ENCODE measurements around the gene KIRREL3. TPM values are rescaled to one million over a fixed set of nuclear protein-coding genes. Genes with fewer than 3 reads are reported as not detected.

KIRREL3 gene
- total and polyA plus RNA-seq, 2 of the 8 experiments (the other 6 are each of a cell fraction or from before 2014, with no cell fraction given), result 0.29 to 0.32 TPM

DNA sequence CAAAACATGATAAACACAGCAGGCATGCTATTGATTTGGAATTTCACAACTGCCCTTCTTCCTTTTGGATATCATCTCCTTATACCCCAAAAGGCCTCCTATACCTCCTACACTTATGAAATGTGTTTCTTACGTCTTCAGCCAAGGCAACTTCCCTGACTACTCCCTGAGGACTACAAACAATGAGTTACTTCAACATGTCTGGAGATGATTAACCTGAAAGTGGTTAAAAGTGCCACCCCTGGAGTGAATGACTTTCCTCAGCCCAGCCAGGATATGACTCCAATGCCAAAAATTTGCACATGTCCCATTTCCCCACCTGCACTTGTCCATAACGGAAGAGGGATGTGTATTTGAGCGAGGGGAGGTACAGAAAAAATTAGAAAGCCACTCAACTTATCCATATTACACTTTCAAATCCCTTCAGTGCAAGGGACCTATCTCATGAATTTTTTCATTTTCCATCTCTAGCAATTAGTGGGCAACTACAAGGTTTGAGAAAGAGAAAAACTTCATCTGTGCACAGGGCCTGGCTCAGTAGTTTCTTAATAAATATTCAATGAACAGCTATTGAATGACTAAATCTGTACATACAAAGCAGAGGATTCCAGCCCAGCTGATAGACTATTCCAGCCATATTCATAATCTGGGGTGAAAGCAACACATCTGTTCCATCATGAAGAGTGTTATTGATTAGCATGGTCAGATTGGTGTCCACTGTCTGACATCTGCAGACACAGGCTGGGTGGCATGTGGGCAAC lies 36.8 kb downstream of the KIRREL3 start:
- Histone ChIP-seq H3K4me2 (ENCODE audit: insufficient read depth in 1 of 2, low read depth in 2 of 2, low read length in 2 of 2) (no peak overlapping the region), H2AK5ac (ENCODE audit: low read depth, low read length) (no peak overlapping the region), H2BK15ac (ENCODE audit: low read length) (no peak overlapping the region), H3K79me2 (ENCODE audit: control insufficient read depth in 1 of 2, insufficient read depth in 2 of 2, low read length in 2 of 2) (no peaks in the 10 kb centered on the region), H3K36me3 (ENCODE audit: control insufficient read depth in 2 of 4, insufficient read depth in 4 of 4, low read length in 3 of 4) (no peaks in the 10 kb centered on the region), H2BK120ac (replicated peaks; ENCODE audit: low read depth, low read length) (no peak overlapping the region), H2AFZ (ENCODE audit: low read length) (no peak overlapping the region), H2BK12ac (ENCODE audit: low read depth, low read length) (no peak overlapping the region), H3K27ac (ENCODE audit: low read depth, low read length) (no peak overlapping the region), H3K18ac (ENCODE audit: extremely low read depth, low read length) (no peak overlapping the region), H2BK20ac (ENCODE audit: low read length) (no peak overlapping the region), H4K91ac (replicated peaks; ENCODE audit: insufficient read length, low read length) (no peak overlapping the region), H3K14ac (ENCODE audit: insufficient read length) (no peak overlapping the region), H3K79me1 (ENCODE audit: low read depth, low read length) (no peaks in the 10 kb centered on the region), H3K27me3 (replicated peaks in 1 of 4; ENCODE audit: control insufficient read depth in 3 of 4, extremely low read depth in 1 of 4, insufficient read depth in 3 of 4, low read length in 3 of 4) (peaks cover 0 to 1% (median 0%) of the 10 kb centered on the region in 4 experiments; a peak in 1 of 7 replicates), H4K5ac (ENCODE audit: insufficient read length, low read depth, low read length) (no peak overlapping the region), H3K9ac (replicated peaks in 1 of 4; ENCODE audit: extremely low read depth in 1 of 4, low read depth in 3 of 4, low read length in 3 of 4) (no peak overlapping the region), H4K8ac (ENCODE audit: extremely low read depth, insufficient read depth, low read length) (no peak overlapping the region), H3K4ac (replicated peaks; ENCODE audit: insufficient read length, low read depth, low read length) (no peak overlapping the region), H3K4me3 (ENCODE audit: extremely low read depth in 1 of 4, insufficient read depth in 2 of 4, low read depth in 3 of 4, low read length in 4 of 4) (no peak overlapping the region), H2BK5ac (ENCODE audit: low read depth, low read length) (no peak overlapping the region), H3K23me2 (ENCODE audit: low read depth, low read length) (no peaks in the 10 kb centered on the region), H3K4me1 (replicated peaks in 1 of 4; ENCODE audit: control insufficient read depth in 3 of 4, insufficient read depth in 4 of 4, low read length in 3 of 4) (peaks cover 0 to 2% (median 0%) of the 10 kb centered on the region in 4 experiments; a peak in 2 of 7 replicates), H4K20me1 (replicated peaks in 1 of 2; ENCODE audit: control insufficient read depth in 1 of 2, insufficient read depth in 2 of 2, low read length in 2 of 2) (no peaks in the 10 kb centered on the region), H3K56ac (replicated peaks; ENCODE audit: insufficient read length, low read depth, low read length) (no peak overlapping the region), H3K9me3 (ENCODE audit: insufficient read depth in 2 of 2, low read depth in 1 of 2, low read length in 1 of 2) (no peaks in the 10 kb centered on the region), H3K23ac (ENCODE audit: insufficient read length) (no peak overlapping the region)
- POLR2A ChIA-PET (ENCODE audit: partially characterized antibody), result no interaction called here
- DNase-seq (ENCODE audit: low read depth in 1 of 2, low spot score in 2 of 2) (no peak), FAIRE-seq (no peak)
- CTCF ChIA-PET (ENCODE audit: partially characterized antibody), result interaction anchor here (3.4 kb wide), 1 partner anchor 25 kb away, joined by 25 read pairs; no protein-coding TSS in a partner anchor
- WGBS, 2 experiments (ENCODE audit: extremely low coverage in 1 of 2, insufficient coverage in 1 of 2, insufficient read length in 1 of 2, insufficient replicate concordance in 2 of 2, low coverage in 1 of 2, low lambda C conversion rate in 2 of 2, missing lambda C conversion rate in 1 of 2), result 88% methylated on average over 3 of the region's 3 CpGs; no CpG with 5 or more reads in 1 of the 2 experiments
- no peak for TF ChIP-seq TEAD4 (IDR thresholded peaks at IDR 0.05; ENCODE audit: low read depth, low read length)
- TF ChIP-seq SIN3A (conservative IDR thresholded peaks at IDR 0.05 in 1 of 2, IDR thresholded peaks at IDR 0.05 in 1 of 2; ENCODE audit: low read depth in 1 of 2, low read length in 2 of 2), result no peak
- no peak for TF ChIP-seq CBX5 (IDR thresholded peaks at IDR 0.05; ENCODE audit: low read depth, low read length)
- TF ChIP-seq POLR2AphosphoS5 (IDR thresholded peaks at IDR 0.05; ENCODE audit: low read depth, low read length), result no peak
- TF ChIP-seq, protein P1, sequence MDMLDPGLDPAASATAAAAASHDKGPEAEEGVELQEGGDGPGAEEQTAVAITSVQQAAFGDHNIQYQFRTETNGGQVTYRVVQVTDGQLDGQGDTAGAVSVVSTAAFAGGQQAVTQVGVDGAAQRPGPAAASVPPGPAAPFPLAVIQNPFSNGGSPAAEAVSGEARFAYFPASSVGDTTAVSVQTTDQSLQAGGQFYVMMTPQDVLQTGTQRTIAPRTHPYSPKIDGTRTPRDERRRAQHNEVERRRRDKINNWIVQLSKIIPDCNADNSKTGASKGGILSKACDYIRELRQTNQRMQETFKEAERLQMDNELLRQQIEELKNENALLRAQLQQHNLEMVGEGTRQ (IDR thresholded peaks at IDR 0.05; ENCODE audit: low read length), result no peak
- TF ChIP-seq BACH1 (IDR thresholded peaks at IDR 0.05; ENCODE audit: low read length), result no peak
- TF ChIP-seq MAFK (IDR thresholded peaks at IDR 0.05; ENCODE audit: low read depth, low read length), result no peak
- no peak for TF ChIP-seq RAD21 (IDR thresholded peaks at IDR 0.05 in 1 of 2, conservative IDR thresholded peaks at IDR 0.05 in 1 of 2; ENCODE audit: low read depth in 2 of 2, low read length in 2 of 2)
- no peak for TF ChIP-seq BRCA1 (IDR thresholded peaks at IDR 0.05; ENCODE audit: low read depth, low read length)

All from H1 (cell line).